ENCODE results near the gene NLRC5.

Gene NLRC5

DNA sequence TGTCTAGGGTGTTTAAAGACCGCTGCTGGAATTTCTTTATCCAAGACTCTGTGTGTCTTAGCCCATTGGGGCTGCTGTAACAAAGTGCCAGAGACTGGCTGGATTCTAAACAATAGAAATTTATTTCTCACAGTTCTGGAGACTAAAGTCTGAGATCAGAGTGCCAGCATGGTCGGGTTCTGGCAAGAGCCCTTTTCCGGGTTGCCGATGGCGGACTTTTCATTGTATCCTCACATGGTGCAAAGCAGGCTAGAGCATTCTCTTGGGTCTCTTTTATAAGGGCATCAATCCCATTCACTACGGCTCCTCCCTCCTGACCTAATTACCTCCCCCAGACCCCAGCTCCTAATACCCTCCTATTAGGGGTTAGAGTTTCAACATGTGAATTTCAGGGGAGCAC is 9.5 kb downstream of the NLRC5 start:
- Histone ChIP-seq H3K79me1 (replicated peaks; ENCODE audit: low read length, poor library complexity, severe bottlenecking) (peaks cover 4% of the 10 kb centered on the region), H3K27me3 (ENCODE audit: control insufficient read depth in 1 of 2, insufficient read depth in 1 of 2, low read length in 2 of 2) (no peaks in the 10 kb centered on the region), H3K4me3 (ENCODE audit: insufficient read depth in 1 of 2, low read depth in 1 of 2, low read length in 2 of 2) (no peak overlapping the region), H3K4ac (ENCODE audit: low read depth in 1 of 2, low read length in 2 of 2) (no peak overlapping the region), H4K8ac (ENCODE audit: low read length) (no peak overlapping the region), H2BK120ac (ENCODE audit: low read depth, low read length) (no peak overlapping the region), H4K91ac (ENCODE audit: low read length) (no peak overlapping the region), H3K9me3 (ENCODE audit: control insufficient read depth, low read length) (no peaks in the 10 kb centered on the region), H2AFZ (ENCODE audit: low read depth, low read length) (no peak overlapping the region), H3K27ac (ENCODE audit: low read length, poor library complexity, severe bottlenecking) (no peak overlapping the region), H2BK5ac (ENCODE audit: low read depth, low read length, poor library complexity, severe bottlenecking) (no peak overlapping the region), H2BK15ac (ENCODE audit: low read depth, poor library complexity, severe bottlenecking) (no peak overlapping the region), H2AK5ac (ENCODE audit: low read length, severe bottlenecking) (no peak overlapping the region), H3K14ac (ENCODE audit: low read length in 2 of 2) (no peak overlapping the region), H3K4me2 (ENCODE audit: low read length, poor library complexity, severe bottlenecking) (no peak overlapping the region), H3K23ac (ENCODE audit: low read length in 2 of 2) (no peak overlapping the region), H3K18ac (ENCODE audit: low read depth in 1 of 2, low read length in 2 of 2) (no peak overlapping the region), H3K4me1 (ENCODE audit: control insufficient read depth, insufficient read depth, low read depth, low read length) (peaks cover 5% of the 10 kb centered on the region), H3K9ac (ENCODE audit: low read length) (peak overlapping the region; percentile 31), H3K36me3 (ENCODE audit: control insufficient read depth in 1 of 2, insufficient read depth in 2 of 2, low read depth in 1 of 2, low read length in 2 of 2) (peaks cover 0 to 41% of the 10 kb centered on the region in 2 experiments), H2BK12ac (ENCODE audit: low read length in 2 of 2) (no peak overlapping the region)
- DNase-seq = no peak
- 90% methylated on average over 5 of the region's 6 CpGs for WGBS

DNA sequence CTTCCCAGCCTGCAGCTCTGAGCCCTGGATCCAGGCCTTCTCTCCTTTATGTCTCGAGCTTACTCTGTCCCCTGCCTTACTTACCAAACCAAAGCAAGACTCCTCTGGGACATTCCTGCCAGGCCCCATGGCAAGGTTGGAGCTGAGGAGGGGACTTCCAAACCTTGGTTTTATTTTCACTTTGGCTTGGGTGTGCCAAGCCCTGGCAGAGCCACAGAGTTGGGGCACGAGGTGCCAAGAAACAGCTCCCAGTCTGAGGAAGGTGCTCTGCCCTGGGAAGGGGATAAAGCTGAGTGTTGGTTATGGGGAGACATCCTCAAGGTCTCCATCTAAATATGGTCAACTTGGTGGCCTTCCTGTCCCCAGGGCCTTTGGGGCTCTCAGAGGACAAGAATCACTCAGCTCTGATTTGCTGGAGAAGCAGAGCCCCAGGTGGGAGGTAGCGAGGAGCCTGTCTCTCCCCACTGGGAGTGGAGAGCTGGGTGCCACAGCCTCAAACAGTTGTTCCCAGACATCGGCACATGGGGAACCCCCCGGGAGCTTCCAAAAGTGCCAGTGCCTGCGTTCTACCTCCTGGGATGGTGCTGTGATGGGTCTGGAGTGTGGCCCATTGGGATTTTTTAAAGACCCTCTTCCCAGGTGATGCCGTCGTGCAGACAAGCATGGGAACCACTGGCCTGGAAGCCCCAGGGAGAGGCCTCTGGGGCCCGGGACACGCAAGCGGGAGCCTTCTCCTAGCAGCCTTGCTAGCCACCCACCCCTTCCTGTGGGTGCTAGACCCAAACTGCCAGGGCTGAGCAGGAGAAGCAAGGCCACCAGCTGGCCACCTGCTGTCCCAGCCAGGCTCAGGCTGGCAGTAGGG is 10.3 kb downstream of the NLRC5 start:
- Histone ChIP-seq H2AK5ac (ENCODE audit: low read length, severe bottlenecking) (no peak overlapping the region), H3K4me2 (ENCODE audit: low read length, poor library complexity, severe bottlenecking) (no peak overlapping the region), H2AFZ (ENCODE audit: low read depth, low read length) (no peak overlapping the region), H2BK15ac (ENCODE audit: low read depth, poor library complexity, severe bottlenecking) (peak overlapping the region; percentile 91), H3K4me1 (ENCODE audit: control insufficient read depth, insufficient read depth, low read depth, low read length) (peaks cover 5% of the 10 kb centered on the region), H3K14ac (ENCODE audit: low read length in 2 of 2) (peak overlapping the region in 1 of 2 experiments; percentile 53), H3K4me3 (ENCODE audit: insufficient read depth in 1 of 2, low read depth in 1 of 2, low read length in 2 of 2) (no peak overlapping the region), H3K27ac (ENCODE audit: low read length, poor library complexity, severe bottlenecking) (no peak overlapping the region), H4K8ac (ENCODE audit: low read length) (peak overlapping the region; percentile 91), H3K4ac (ENCODE audit: low read depth in 1 of 2, low read length in 2 of 2) (peak overlapping the region; percentile 9 to 87), H4K91ac (ENCODE audit: low read length) (peak overlapping the region; percentile 73), H2BK120ac (ENCODE audit: low read depth, low read length) (peak overlapping the region; percentile 21), H3K79me1 (replicated peaks; ENCODE audit: low read length, poor library complexity, severe bottlenecking) (peaks cover 4% of the 10 kb centered on the region), H3K23ac (ENCODE audit: low read length in 2 of 2) (no peak overlapping the region), H2BK12ac (ENCODE audit: low read length in 2 of 2) (peak overlapping the region; percentile 29 to 96), H3K27me3 (ENCODE audit: control insufficient read depth in 1 of 2, insufficient read depth in 1 of 2, low read length in 2 of 2) (no peaks in the 10 kb centered on the region), H3K18ac (ENCODE audit: low read depth in 1 of 2, low read length in 2 of 2) (peak overlapping the region; percentile 88 to 93), H2BK5ac (ENCODE audit: low read depth, low read length, poor library complexity, severe bottlenecking) (no peak overlapping the region), H3K9ac (ENCODE audit: low read length) (peak overlapping the region; percentile 74), H3K36me3 (ENCODE audit: control insufficient read depth in 1 of 2, insufficient read depth in 2 of 2, low read depth in 1 of 2, low read length in 2 of 2) (peaks cover 4 to 44% of the 10 kb centered on the region in 2 experiments), H3K9me3 (ENCODE audit: control insufficient read depth, low read length) (no peaks in the 10 kb centered on the region)
- 95% methylated on average over 11 of the region's 11 CpGs for WGBS
- peak; percentile 41 for DNase-seq

DNA sequence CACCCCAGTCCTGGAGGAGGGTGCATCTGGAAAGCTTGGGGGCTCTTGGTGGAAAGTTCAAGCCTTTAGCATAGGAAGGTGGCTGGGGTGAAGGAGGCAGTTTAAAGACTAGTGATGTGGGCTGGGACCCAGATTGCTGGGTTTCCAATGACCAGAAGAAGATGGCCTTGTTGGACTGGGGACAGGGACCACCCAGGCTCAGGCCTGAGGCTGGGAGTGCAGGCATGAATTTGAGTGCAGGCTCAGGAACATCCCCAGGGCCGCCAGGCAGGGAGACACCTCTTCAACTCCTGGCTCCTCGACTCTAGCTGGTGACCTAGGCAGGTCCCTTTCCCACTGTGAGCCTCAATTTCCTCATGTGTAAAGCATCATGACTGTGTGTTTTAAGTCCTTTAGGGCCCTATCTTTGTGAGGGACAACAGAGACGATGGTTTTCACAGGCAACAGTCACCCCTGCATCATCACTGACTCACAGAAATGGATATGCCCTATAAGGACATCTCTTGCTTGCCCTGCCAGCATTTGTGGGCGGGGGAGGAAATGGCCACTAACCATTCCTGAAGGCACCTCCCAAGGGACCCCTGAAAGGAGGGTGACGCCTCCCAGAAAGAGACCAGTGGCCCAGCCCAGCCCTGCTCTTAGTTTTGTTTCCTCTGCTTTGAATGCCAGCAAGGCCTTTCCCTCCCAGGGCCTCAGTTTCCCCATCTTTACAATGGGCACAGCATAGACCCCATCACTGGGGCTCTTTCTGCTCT is 11.1 kb downstream of the NLRC5 start:
- no peak overlapping the region for H3K4me2 ChIP-seq (ENCODE audit: low read length, poor library complexity, severe bottlenecking)
- H3K18ac ChIP-seq (ENCODE audit: low read depth in 1 of 2, low read length in 2 of 2) = peak overlapping the region; percentile 88 to 93
- peak; percentile 93 for DNase-seq
- peak overlapping the region in 1 of 2 experiments; percentile 96 for H2BK12ac ChIP-seq (ENCODE audit: low read length in 2 of 2)
- no peaks in the 10 kb centered on the region for H3K27me3 ChIP-seq (ENCODE audit: control insufficient read depth in 1 of 2, insufficient read depth in 1 of 2, low read length in 2 of 2)
- peak overlapping the region; percentile 73 for H4K91ac ChIP-seq (ENCODE audit: low read length)
- peaks cover 4 to 50% of the 10 kb centered on the region in 2 experiments for H3K36me3 ChIP-seq (ENCODE audit: control insufficient read depth in 1 of 2, insufficient read depth in 2 of 2, low read depth in 1 of 2, low read length in 2 of 2)
- WGBS = 12% methylated on average over 3 of the region's 5 CpGs
- peak overlapping the region; percentile 7 for H3K27ac ChIP-seq (ENCODE audit: low read length, poor library complexity, severe bottlenecking)
- H2AFZ ChIP-seq (ENCODE audit: low read depth, low read length) = no peak overlapping the region
- no peak overlapping the region for H2BK5ac ChIP-seq (ENCODE audit: low read depth, low read length, poor library complexity, severe bottlenecking)
- H3K9ac ChIP-seq (ENCODE audit: low read length) = peak overlapping the region; percentile 74
- no peak overlapping the region for H2AK5ac ChIP-seq (ENCODE audit: low read length, severe bottlenecking)
- H2BK120ac ChIP-seq (ENCODE audit: low read depth, low read length) = peak overlapping the region; percentile 21
- peak overlapping the region; percentile 7 to 87 for H3K4ac ChIP-seq (ENCODE audit: low read depth in 1 of 2, low read length in 2 of 2)
- H3K14ac ChIP-seq (ENCODE audit: low read length in 2 of 2) = peak overlapping the region in 1 of 2 experiments; percentile 53
- H3K9me3 ChIP-seq (ENCODE audit: control insufficient read depth, low read length) = no peaks in the 10 kb centered on the region
- H3K4me3 ChIP-seq (ENCODE audit: insufficient read depth in 1 of 2, low read depth in 1 of 2, low read length in 2 of 2) = no peak overlapping the region
- H4K8ac ChIP-seq (ENCODE audit: low read length) = peak overlapping the region; percentile 91
- H3K4me1 ChIP-seq (ENCODE audit: control insufficient read depth, insufficient read depth, low read depth, low read length) = peaks cover 5% of the 10 kb centered on the region
- no peak overlapping the region for H3K23ac ChIP-seq (ENCODE audit: low read length in 2 of 2)
- peaks cover 4% of the 10 kb centered on the region for H3K79me1 ChIP-seq (replicated peaks; ENCODE audit: low read length, poor library complexity, severe bottlenecking)
- peak overlapping the region; percentile 60 for H2BK15ac ChIP-seq (ENCODE audit: low read depth, poor library complexity, severe bottlenecking)
